Esophagus squamous epithelium (tissue), 4 donors: ENCODE results near the gene FYN.

Experiments used
- CTCF ChIP-seq, 6 experiments: fragments of 450-650 bp in 4 of 6; fragments of 200-600 bp in 2 of 6; sonication (generic) in 2 of 6; IDR thresholded peaks; one replicate each; pipeline ENCODE4 v1.5.1; 2016 to 2019; ENCODE audit warnings: antibody characterized with exemption in 6 of 6, mild to moderate bottlenecking in 4 of 6, moderate library complexity in 4 of 6
- POLR2A ChIP-seq, 4 donors: fragments of 450-650 bp; IDR thresholded peaks; one replicate each; pipeline ENCODE4 v1.6.1; 2017; ENCODE audit warnings: antibody characterized with exemption in 4 of 4, mild to moderate bottlenecking in 4 of 4, moderate library complexity in 3 of 4

- no peak for TF ChIP-seq CTCF (IDR thresholded peaks at IDR 0.05)
- TF ChIP-seq POLR2A (IDR thresholded peaks at IDR 0.05): no peak
Measured at GRCh38 chr6:111829581-111829980, 43.7 kb downstream of the FYN start.
